HT-29 (cell line): ENCODE measurements around the gene PRR36. TPM values are rescaled to one million over a fixed set of nuclear protein-coding genes. Genes with fewer than 3 reads are reported as not detected.

Experiments
- DNase-seq: peaks from one replicate; pipeline ENCODE4 v3.0.0-alpha.2; 2015; ENCODE audit warnings: low spot score
- total RNA-seq: library from RNA; depleted of rRNA; stranded (reverse); fragments of >200 nt; shearing (Covaris generic); gene quantifications from 2 replicates; pipeline ENCODE4 v1.2.3, GENCODE V29; 2014; rRNA removed

Gene PRR36
- total RNA-seq, 1 experiment from 2014 or later = 0.31 TPM

- no peak for DNase-seq
Measured at GRCh38 chr19:7820588-7820987, 53.6 kb downstream of the PRR36 start.

GRCh38 chr19:7819337-7819736 lies 54.9 kb downstream of the PRR36 start:
- DNase-seq = no peak

- no peak for DNase-seq
Measured at GRCh38 chr19:7818806-7819205, 55.4 kb downstream of the PRR36 start.

Other genes starting within 250 kb of the PRR36 start
- 48.4 and 51.9 TPM in 2 replicates for gene XAB2, start 244.8 kb downstream of the PRR36 start, total RNA-seq
- 26.6 and 27.7 TPM in 2 replicates for gene PET100, start 244.6 kb downstream of the PRR36 start, total RNA-seq
- not detected in 2 replicates for gene PCP2, start 240.7 kb downstream of the PRR36 start, total RNA-seq
- 66.4 and 73.3 TPM in 2 replicates for gene STXBP2, start 237.3 kb downstream of the PRR36 start, total RNA-seq
- not detected in 2 replicates for gene RETN, start 205.3 kb downstream of the PRR36 start, total RNA-seq
- not detected in 2 replicates for gene MCEMP1, start 197.3 kb downstream of the PRR36 start, total RNA-seq
- 112 and 113 TPM in 2 replicates for gene TRAPPC5, start 193.6 kb downstream of the PRR36 start, total RNA-seq
- not detected in 2 replicates for gene FCER2, start 172.3 kb downstream of the PRR36 start, total RNA-seq
- not detected in 2 replicates for gene CLEC4G, start 142.3 kb downstream of the PRR36 start, total RNA-seq
- not detected in 2 replicates for gene CD209, start 126.9 kb downstream of the PRR36 start, total RNA-seq
- not detected in 2 replicates for gene CLEC4M, start 111.1 kb downstream of the PRR36 start, total RNA-seq
- gene EVI5L, start 44.2 kb downstream of the PRR36 start, total RNA-seq = 4.0 and 4.4 TPM in 2 replicates
- 16.6 and 19.8 TPM in 2 replicates for gene LRRC8E, start 14.1 kb upstream of the PRR36 start, total RNA-seq
- gene MAP2K7, start 29.5 kb upstream of the PRR36 start, total RNA-seq = 28.8 and 30.8 TPM in 2 replicates
- gene TGFBR3L, start 40.4 kb upstream of the PRR36 start, total RNA-seq = not detected in 2 replicates
- gene SNAPC2, start 45.9 kb upstream of the PRR36 start, total RNA-seq = 17.1 and 18.0 TPM in 2 replicates
- 8.6 and 11.8 TPM in 2 replicates for gene CTXN1, start 51.7 kb upstream of the PRR36 start, total RNA-seq
- gene TIMM44, start 69.3 kb upstream of the PRR36 start, total RNA-seq = 55.5 and 71.6 TPM in 2 replicates
- gene ELAVL1, start 131.3 kb upstream of the PRR36 start, total RNA-seq = 42.3 and 50.8 TPM in 2 replicates
- gene CCL25, start 178.4 kb upstream of the PRR36 start, total RNA-seq = not detected in 2 replicates